Measurements from ENCODE around the gene MTMR3. TPM values are rescaled to one million over a fixed set of nuclear protein-coding genes. Genes with fewer than 3 reads are reported as not detected.

The MTMR3 gene
- polyA plus RNA-seq, 1 experiment, result 32.8 TPM

- ChIA-PET POLR2A (no interaction called here), CTCF (no interaction called here)
- no peak overlapping the region for H3K4me3 ChIP-seq (ENCODE audit: low read depth, low read length)
- no peaks in the 10 kb centered on the region for H3K36me3 ChIP-seq (ENCODE audit: control insufficient read depth, insufficient read depth, low read length)
- TF ChIP-seq CTCF (IDR thresholded peaks at IDR 0.05; ENCODE audit: insufficient read depth, low read depth, low read length), result no peak
- DNase-seq (ENCODE audit: low read depth), result no peak
- no peaks in the 10 kb centered on the region for H3K27me3 ChIP-seq (ENCODE audit: control insufficient read depth, insufficient read depth, low read length)
Measured at GRCh38 chr22:29901354-29901753, 18.4 kb downstream of the MTMR3 start.

- ChIA-PET POLR2A (no interaction called here), CTCF (no interaction called here)
- DNase-seq (ENCODE audit: low read depth), result no peak
- H3K27me3 ChIP-seq (ENCODE audit: control insufficient read depth, insufficient read depth, low read length), result no peaks in the 10 kb centered on the region
- H3K36me3 ChIP-seq (ENCODE audit: control insufficient read depth, insufficient read depth, low read length), result no peaks in the 10 kb centered on the region
- H3K4me3 ChIP-seq (ENCODE audit: low read depth, low read length), result no peak overlapping the region
- TF ChIP-seq CTCF (IDR thresholded peaks at IDR 0.05; ENCODE audit: insufficient read depth, low read depth, low read length), result no peak
Measured at GRCh38 chr22:29903371-29903770, 20.4 kb downstream of the MTMR3 start.

GRCh38 chr22:29904020-29904419, 21.0 kb downstream of the MTMR3 start:
- ChIA-PET POLR2A (no interaction called here), CTCF (no interaction called here)
- H3K4me3 ChIP-seq (ENCODE audit: low read depth, low read length), result no peak overlapping the region
- no peaks in the 10 kb centered on the region for H3K36me3 ChIP-seq (ENCODE audit: control insufficient read depth, insufficient read depth, low read length)
- TF ChIP-seq CTCF (IDR thresholded peaks at IDR 0.05; ENCODE audit: insufficient read depth, low read depth, low read length), result no peak
- DNase-seq (ENCODE audit: low read depth), result no peak
- H3K27me3 ChIP-seq (ENCODE audit: control insufficient read depth, insufficient read depth, low read length), result no peaks in the 10 kb centered on the region

GRCh38 chr22:29907753-29908515, 25.0 kb downstream of the MTMR3 start:
- no peak overlapping the region for H3K4me3 ChIP-seq (ENCODE audit: low read depth, low read length)
- CTCF ChIA-PET, result interaction anchor here (0.6 to 1.2 kb wide), 4 partner anchors 10 to 124 kb away, joined by 3 to 4 read pairs (median 3); no protein-coding TSS in a partner anchor
- peak; percentile 76 for DNase-seq (ENCODE audit: low read depth)
- POLR2A ChIA-PET, result no interaction called here
- no peaks in the 10 kb centered on the region for H3K27me3 ChIP-seq (ENCODE audit: control insufficient read depth, insufficient read depth, low read length)
- no peak for TF ChIP-seq CTCF (IDR thresholded peaks at IDR 0.05; ENCODE audit: insufficient read depth, low read depth, low read length)
- no peaks in the 10 kb centered on the region for H3K36me3 ChIP-seq (ENCODE audit: control insufficient read depth, insufficient read depth, low read length)

- POLR2A ChIA-PET, result no interaction called here
- CTCF ChIA-PET, result no interaction called here
- DNase-seq (ENCODE audit: low read depth), result no peak
- no peaks in the 10 kb centered on the region for H3K36me3 ChIP-seq (ENCODE audit: control insufficient read depth, insufficient read depth, low read length)
- no peaks in the 10 kb centered on the region for H3K27me3 ChIP-seq (ENCODE audit: control insufficient read depth, insufficient read depth, low read length)
- H3K4me3 ChIP-seq (ENCODE audit: low read depth, low read length), result no peak overlapping the region
- TF ChIP-seq CTCF (IDR thresholded peaks at IDR 0.05; ENCODE audit: insufficient read depth, low read depth, low read length), result no peak
Measured at GRCh38 chr22:29912141-29912540, 29.2 kb downstream of the MTMR3 start.

Measured in BJ (cell line).